AG08395 (cell line): ENCODE results near the gene FXYD1.
"Not testable (repeated sequence)": the region's sequence is repeated elsewhere in the genome, so short reads cannot be mapped to it uniquely, and the experiment has no call there.

ENCODE experiments used
- DNase-seq: peaks from one replicate; pipeline ENCODE4 v3.0.0; 2012; ENCODE audit warnings: mixed read lengths, low spot score

FXYD1 gene

GRCh38 chr19:35138305-35138892 is at the start of gene FXYD1:
TSS of gene FXYD1 (plus strand) at chr19:35138824. CDS start at chr19:35140080, 1,256 bp downstream.
- no peak for DNase-seq

GRCh38 chr19:35089554-35089953 is 49.1 kb upstream of the FXYD1 start:
- no peak for DNase-seq

- no peak for DNase-seq
Measured at GRCh38 chr19:35090160-35090505, 48.5 kb upstream of the FXYD1 start.

GRCh38 chr19:35090506-35091214 is 48.0 kb upstream of the FXYD1 start:
- peak; percentile 84 for DNase-seq

- DNase-seq, result no peak
Measured at GRCh38 chr19:35093430-35093829, 45.2 kb upstream of the FXYD1 start.

GRCh38 chr19:35093941-35094647 is 44.5 kb upstream of the FXYD1 start:
- DNase-seq, result no peak

GRCh38 chr19:35094656-35095055 is 44.0 kb upstream of the FXYD1 start:
- DNase-seq, result no peak

GRCh38 chr19:35095667-35096368 is 42.8 kb upstream of the FXYD1 start:
- DNase-seq, result no peak

GRCh38 chr19:35098413-35099049 is 40.1 kb upstream of the FXYD1 start:
- peak; percentile 32 for DNase-seq

- DNase-seq, result no peak
Measured at GRCh38 chr19:35099155-35099896, 39.3 kb upstream of the FXYD1 start.

GRCh38 chr19:35099897-35100275 is 38.7 kb upstream of the FXYD1 start:
- DNase-seq, result no peak

GRCh38 chr19:35100588-35101533 is 37.8 kb upstream of the FXYD1 start:
- no peak for DNase-seq

GRCh38 chr19:35101949-35102348 is 36.7 kb upstream of the FXYD1 start:
- DNase-seq, result not testable (repeated sequence)

GRCh38 chr19:35103614-35104013 is 35.0 kb upstream of the FXYD1 start:
- not testable (repeated sequence) for DNase-seq

GRCh38 chr19:35104361-35104760 is 34.3 kb upstream of the FXYD1 start:
- DNase-seq, result no peak

- DNase-seq, result no peak
Measured at GRCh38 chr19:35105047-35105410, 33.6 kb upstream of the FXYD1 start.

- DNase-seq, result no peak
Measured at GRCh38 chr19:35105411-35106290, 33.0 kb upstream of the FXYD1 start.

GRCh38 chr19:35106291-35106583 is 32.4 kb upstream of the FXYD1 start:
- no peak for DNase-seq

GRCh38 chr19:35106898-35107541 is 31.6 kb upstream of the FXYD1 start:
- no peak for DNase-seq
